Sigmoid colon (tissue), 4 donors: ENCODE measurements around the gene WWC1.

Experiments used
- CTCF ChIP-seq, 4 experiments: fragments of 450-650 bp in 3 of 4; fragments of 200-600 bp in 1 of 4; IDR thresholded peaks; one replicate each; pipeline ENCODE4 v1.5.1; 2016 to 2019; ENCODE audit warnings: antibody characterized with exemption in 4 of 4, mild to moderate bottlenecking in 3 of 4, moderate library complexity in 2 of 4
- EP300 ChIP-seq, 4 donors: sonication (generic); formaldehyde crosslinking; IDR thresholded peaks; one replicate each; pipeline ENCODE4 v1.6.1; 2017; ENCODE audit warnings: antibody characterized with exemption in 4 of 4
- POLR2AphosphoS5 ChIP-seq, 4 donors: sonication (generic); formaldehyde crosslinking; IDR thresholded peaks; one replicate each; pipeline ENCODE4 v1.6.1; 2017; ENCODE audit warnings: antibody characterized with exemption in 4 of 4

- TF ChIP-seq CTCF (IDR thresholded peaks at IDR 0.05) = no peak
- no peak for TF ChIP-seq POLR2AphosphoS5 (IDR thresholded peaks at IDR 0.05)
- TF ChIP-seq EP300 (IDR thresholded peaks at IDR 0.05) = no peak
Measured at GRCh38 chr5:168447808-168448207, 156.4 kb downstream of the WWC1 start.
